CD4-positive, CD25-positive, alpha-beta regulatory T cell (primary cell): ENCODE results near the gene ESRRG. TPM values are rescaled to one million over a fixed set of nuclear protein-coding genes. Genes with fewer than 3 reads are reported as not detected.

Source experiments
- ATAC-seq, 2 donors: fragments of 150-1000 bp; cut with Tn5 transposase; one replicate each; pipeline ENCODE4 v1.10.0; 2021; ENCODE audit warnings: low read depth in 2 of 2, moderate number of reproducible peaks in 2 of 2, moderate library complexity in 1 of 2
- DNase-seq, 3 donors: peaks; one replicate each; pipeline versions ENCODE4 v3.0.0 to v3.0.0-alpha.2; 2012 to 2022; ENCODE audit warnings: mixed read lengths in 1 of 3
- H3K27ac ChIP-seq: one replicate; pipeline ENCODE4 v1.7.0; 2013; ENCODE audit warnings: mild to moderate bottlenecking, low read length; ENCODE audit not compliant: insufficient read depth, poor library complexity, severe bottlenecking
- H3K27me3 ChIP-seq: one replicate; pipeline ENCODE4 v1.7.0; 2013; ENCODE audit warnings: low read length; ENCODE audit not compliant: control insufficient read depth, insufficient read depth
- H3K36me3 ChIP-seq: one replicate; pipeline ENCODE4 v1.7.0; 2013; ENCODE audit warnings: mild to moderate bottlenecking, low read length, moderate library complexity; ENCODE audit not compliant: control insufficient read depth, insufficient read depth
- H3K4me1 ChIP-seq: 2 replicates; pipeline ENCODE4 v1.7.0; 2013; ENCODE audit warnings: mild to moderate bottlenecking, low read length; ENCODE audit not compliant: insufficient read depth, control insufficient read depth, poor library complexity, severe bottlenecking
- H3K4me3 ChIP-seq: one replicate; pipeline ENCODE4 v1.7.0; 2013; ENCODE audit warnings: low read depth, mild to moderate bottlenecking, low read length, moderate library complexity
- H3K9me3 ChIP-seq, 2 experiments: 1 replicate in 1 of 2; 2 replicates in 1 of 2; pipeline ENCODE4 v1.7.0; 2013; ENCODE audit warnings: low read length in 2 of 2, mild to moderate bottlenecking in 1 of 2, moderate library complexity in 1 of 2; ENCODE audit not compliant: control insufficient read depth in 2 of 2
- H3K27ac Mint-ChIP-seq, 3 donors: one replicate each; pipeline ENCODE4 v1.8.0; 2020 to 2022; ENCODE audit warnings: mild to moderate bottlenecking in 3 of 3, mixed read lengths in 3 of 3, moderate library complexity in 2 of 3
- H3K27me3 Mint-ChIP-seq: one replicate; pipeline ENCODE4 v1.8.0; 2022; ENCODE audit warnings: mild to moderate bottlenecking, mixed read lengths
- H3K36me3 Mint-ChIP-seq: one replicate; pipeline ENCODE4 v1.8.0; 2020; ENCODE audit warnings: mixed read lengths
- H3K4me1 Mint-ChIP-seq, 4 donors: one replicate each; pipeline ENCODE4 v1.8.0; 2020 to 2022; ENCODE audit warnings: mixed read lengths in 4 of 4, mild to moderate bottlenecking in 1 of 4
- H3K4me3 Mint-ChIP-seq, 4 donors: one replicate each; pipeline ENCODE4 v1.8.0; 2020 to 2022; ENCODE audit warnings: mild to moderate bottlenecking in 4 of 4, mixed read lengths in 4 of 4, moderate library complexity in 3 of 4
- H3K9me3 Mint-ChIP-seq, 7 donors: one replicate each; pipeline ENCODE4 v1.8.0; 2020 to 2022; ENCODE audit warnings: mixed read lengths in 7 of 7, mild to moderate bottlenecking in 3 of 7, moderate library complexity in 2 of 7
- polyA plus RNA-seq, 4 donors: library from polyadenylated mRNA; unstranded; fragments of 300-500 nt; fragmentation: Illumina TruSeq; gene quantifications; one replicate each; pipeline ENCODE4 v1.2.3, GENCODE V29; 2021
- total RNA-seq: library from RNA; stranded (reverse); gene quantifications from one replicate; pipeline ENCODE4 v1.2.3, GENCODE V29; 2022

The ESRRG gene
- total and polyA plus RNA-seq, 5 donors from 2014 or later: not detected

GRCh38 chr1:216461466-216461865 lies 261.8 kb downstream of the ESRRG start:
- Mint-ChIP-seq H3K36me3 (no peaks in the 10 kb centered on the region), H3K27me3 (no peaks in the 10 kb centered on the region), H3K27ac (no peak overlapping the region), H3K4me3 (no peak overlapping the region), H3K4me1 (no peaks in the 10 kb centered on the region), H3K9me3 (peaks cover 0 to 21% (median 5%) of the 10 kb centered on the region in 7 donors)
- H3K9me3 ChIP-seq: peaks cover 3 to 6% of the 10 kb centered on the region in 2 experiments
- no peaks in the 10 kb centered on the region for H3K4me1 ChIP-seq
- DNase-seq (no peak), ATAC-seq (no peak)
- no peak overlapping the region for H3K4me3 ChIP-seq
- no peaks in the 10 kb centered on the region for H3K36me3 ChIP-seq
- H3K27ac ChIP-seq: no peak overlapping the region
- H3K27me3 ChIP-seq: no peaks in the 10 kb centered on the region

- Histone ChIP-seq H3K9me3 (peaks cover 0 to 6% of the 10 kb centered on the region in 2 experiments), H3K4me1 (no peaks in the 10 kb centered on the region), H3K36me3 (no peaks in the 10 kb centered on the region), H3K27ac (no peak overlapping the region), H3K4me3 (no peak overlapping the region), H3K27me3 (no peaks in the 10 kb centered on the region)
- Mint-ChIP-seq H3K27me3 (no peaks in the 10 kb centered on the region), H3K9me3 (peaks cover 0 to 22% (median 10%) of the 10 kb centered on the region in 7 donors), H3K4me1 (no peaks in the 10 kb centered on the region), H3K36me3 (no peaks in the 10 kb centered on the region), H3K27ac (no peak overlapping the region), H3K4me3 (no peak overlapping the region)
- DNase-seq: no peak
- ATAC-seq: no peak
Measured at GRCh38 chr1:216459651-216460207, 263.5 kb downstream of the ESRRG start.

- H3K4me1 Mint-ChIP-seq: no peaks in the 10 kb centered on the region
- DNase-seq: no peak
- Histone ChIP-seq H3K27ac (no peak overlapping the region), H3K36me3 (no peaks in the 10 kb centered on the region), H3K9me3 (peaks cover 0 to 6% of the 10 kb centered on the region in 2 experiments), H3K27me3 (no peaks in the 10 kb centered on the region), H3K4me3 (no peak overlapping the region), H3K4me1 (no peaks in the 10 kb centered on the region)
- peaks cover 0 to 20% (median 10%) of the 10 kb centered on the region in 7 donors for H3K9me3 Mint-ChIP-seq
- H3K36me3 Mint-ChIP-seq: no peaks in the 10 kb centered on the region
- no peaks in the 10 kb centered on the region for H3K27me3 Mint-ChIP-seq
- no peak for ATAC-seq
- no peak overlapping the region for H3K27ac Mint-ChIP-seq
- H3K4me3 Mint-ChIP-seq: no peak overlapping the region
Measured at GRCh38 chr1:216458812-216459211, 264.4 kb downstream of the ESRRG start.

- Mint-ChIP-seq H3K9me3 (peaks cover 3 to 17% (median 8%) of the 10 kb centered on the region in 7 donors), H3K4me1 (no peaks in the 10 kb centered on the region), H3K27me3 (no peaks in the 10 kb centered on the region), H3K4me3 (no peak overlapping the region), H3K27ac (no peak overlapping the region), H3K36me3 (no peaks in the 10 kb centered on the region)
- no peaks in the 10 kb centered on the region for H3K9me3 ChIP-seq
- no peak for DNase-seq
- H3K4me1 ChIP-seq: no peaks in the 10 kb centered on the region
- H3K4me3 ChIP-seq: no peak overlapping the region
- H3K27ac ChIP-seq: no peak overlapping the region
- no peaks in the 10 kb centered on the region for H3K36me3 ChIP-seq
- ATAC-seq: no peak
- no peaks in the 10 kb centered on the region for H3K27me3 ChIP-seq
Measured at GRCh38 chr1:216457356-216457755, 265.9 kb downstream of the ESRRG start.

- H3K4me3 Mint-ChIP-seq: no peak overlapping the region
- Histone ChIP-seq H3K4me3 (no peak overlapping the region), H3K27me3 (no peaks in the 10 kb centered on the region), H3K9me3 (peaks cover 0 to 1% of the 10 kb centered on the region in 2 experiments), H3K4me1 (no peaks in the 10 kb centered on the region), H3K27ac (no peak overlapping the region), H3K36me3 (no peaks in the 10 kb centered on the region)
- no peaks in the 10 kb centered on the region for H3K4me1 Mint-ChIP-seq
- H3K9me3 Mint-ChIP-seq: peaks cover 5 to 17% (median 9%) of the 10 kb centered on the region in 7 donors
- H3K27me3 Mint-ChIP-seq: no peaks in the 10 kb centered on the region
- H3K27ac Mint-ChIP-seq: no peak overlapping the region
- ATAC-seq (no peak), DNase-seq (no peak)
- H3K36me3 Mint-ChIP-seq: no peaks in the 10 kb centered on the region
Measured at GRCh38 chr1:216456682-216457081, 266.5 kb downstream of the ESRRG start.

GRCh38 chr1:216453777-216454176 lies 269.5 kb downstream of the ESRRG start:
- DNase-seq (no peak), ATAC-seq (no peak)
- H3K36me3 ChIP-seq: no peaks in the 10 kb centered on the region
- H3K4me1 ChIP-seq: no peaks in the 10 kb centered on the region
- no peak overlapping the region for H3K4me3 Mint-ChIP-seq
- no peak overlapping the region for H3K4me3 ChIP-seq
- peaks cover 0 to 1% of the 10 kb centered on the region in 2 experiments for H3K9me3 ChIP-seq
- H3K27ac Mint-ChIP-seq: no peak overlapping the region
- no peaks in the 10 kb centered on the region for H3K4me1 Mint-ChIP-seq
- no peaks in the 10 kb centered on the region for H3K27me3 Mint-ChIP-seq
- peaks cover 7 to 17% (median 16%) of the 10 kb centered on the region in 7 donors for H3K9me3 Mint-ChIP-seq
- no peak overlapping the region for H3K27ac ChIP-seq
- no peaks in the 10 kb centered on the region for H3K27me3 ChIP-seq
- no peaks in the 10 kb centered on the region for H3K36me3 Mint-ChIP-seq
